ENCODE results near the gene ATP6V1G1. TPM values are rescaled to one million over a fixed set of nuclear protein-coding genes. Genes with fewer than 3 reads are reported as not detected.
A peak's percentile ranks its signal among the peaks of the same experiment; 100 is the strongest.

The ATP6V1G1 gene
- total RNA-seq, 4 donors from 2014 or later = 91.2 to 137 (median 120) TPM

GRCh38 chr9:114621975-114622609, 34.5 kb downstream of the ATP6V1G1 start:
- Histone ChIP-seq H3K4me1 (peaks cover 0 to 13% (median 0%) of the 10 kb centered on the region in 3 donors), H3K27ac (no peak overlapping the region), H3K36me3 (peaks cover 0 to 69% of the 10 kb centered on the region in 2 donors), H3K27me3 (no peaks in the 10 kb centered on the region), H3K9me3 (no peaks in the 10 kb centered on the region), H3K4me3 (no peak overlapping the region)
- TF ChIP-seq POLR2AphosphoS5 (IDR thresholded peaks at IDR 0.05) (no peak), CTCF (IDR thresholded peaks at IDR 0.05) (no peak), EP300 (IDR thresholded peaks at IDR 0.05) (no peak), POLR2A (IDR thresholded peaks at IDR 0.05) (no peak)
- peak; percentile 65 for ATAC-seq
- 46 to 48% methylated on average over 2 of the region's 2 CpGs for WGBS, 2 donors (ENCODE audit: low coverage in 1 of 2)

GRCh38 chr9:114624677-114625076, 37.1 kb downstream of the ATP6V1G1 start:
- Histone ChIP-seq H3K4me1 (peaks cover 0 to 11% (median 0%) of the 10 kb centered on the region in 3 donors), H3K27me3 (no peaks in the 10 kb centered on the region), H3K4me3 (no peak overlapping the region), H3K9me3 (no peaks in the 10 kb centered on the region), H3K27ac (no peak overlapping the region), H3K36me3 (peaks cover 2 to 72% of the 10 kb centered on the region in 2 donors)
- TF ChIP-seq POLR2AphosphoS5 (IDR thresholded peaks at IDR 0.05) (no peak), EP300 (IDR thresholded peaks at IDR 0.05) (no peak), POLR2A (IDR thresholded peaks at IDR 0.05) (no peak), CTCF (IDR thresholded peaks at IDR 0.05) (no peak)
- WGBS, 2 donors (ENCODE audit: low coverage in 1 of 2) = 100% methylated on average over 1 of the region's 2 CpGs; no CpG with 5 or more reads in 1 of the 2 donors
- no peak for ATAC-seq

GRCh38 chr9:114626415-114627020, 38.9 kb downstream of the ATP6V1G1 start:
- H3K27me3 ChIP-seq = no peaks in the 10 kb centered on the region
- peaks cover 0 to 11% (median 0%) of the 10 kb centered on the region in 3 donors for H3K4me1 ChIP-seq
- no peak overlapping the region for H3K27ac ChIP-seq
- no peak overlapping the region for H3K4me3 ChIP-seq
- H3K36me3 ChIP-seq = peaks cover 4 to 84% of the 10 kb centered on the region in 2 donors
- ATAC-seq = no peak
- no CpG with 5 or more reads among the region's 4 CpGs for WGBS, 2 donors (ENCODE audit: low coverage in 1 of 2)
- no peak for TF ChIP-seq EP300 (IDR thresholded peaks at IDR 0.05)
- TF ChIP-seq POLR2AphosphoS5 (IDR thresholded peaks at IDR 0.05) = no peak
- TF ChIP-seq POLR2A (IDR thresholded peaks at IDR 0.05) = no peak
- TF ChIP-seq CTCF (IDR thresholded peaks at IDR 0.05) = no peak
- H3K9me3 ChIP-seq = no peaks in the 10 kb centered on the region

GRCh38 chr9:114627553-114627952, 40.0 kb downstream of the ATP6V1G1 start:
- no peak overlapping the region for H3K4me3 ChIP-seq

More at GRCh38 chr9:114627553-114627952, 40.0 kb downstream of the ATP6V1G1 start:
- Histone ChIP-seq H3K4me1 (peaks cover 0 to 3% (median 0%) of the 10 kb centered on the region in 3 donors), H3K27me3 (no peaks in the 10 kb centered on the region), H3K27ac (no peak overlapping the region), H3K9me3 (no peaks in the 10 kb centered on the region), H3K36me3 (peaks cover 4 to 87% of the 10 kb centered on the region in 2 donors)
- ATAC-seq = no peak
- TF ChIP-seq POLR2A (IDR thresholded peaks at IDR 0.05) (no peak), CTCF (IDR thresholded peaks at IDR 0.05) (no peak), EP300 (IDR thresholded peaks at IDR 0.05) (no peak), POLR2AphosphoS5 (IDR thresholded peaks at IDR 0.05) (no peak)
- 100% methylated on average over 1 of the region's 1 CpG for WGBS, 2 donors (ENCODE audit: low coverage in 1 of 2)

All from gastroesophageal sphincter (tissue), 4 donors.